GM12872 (cell line): Measurements from ENCODE around the gene ADAMTS10.
A peak's percentile ranks its signal among the peaks of the same experiment; 100 is the strongest.

Experiments used
- CTCF ChIP-seq: IDR thresholded peaks from 3 replicates; pipeline ENCODE4 v1.5.1; 2011; ENCODE audit warnings: low read depth, mild to moderate bottlenecking, low read length, moderate library complexity; ENCODE audit not compliant: insufficient read depth

ADAMTS10 gene

GRCh38 chr19:8616861-8617260, 6.3 kb upstream of the ADAMTS10 start:
- TF ChIP-seq CTCF = no peak

- peak; percentile 71 for TF ChIP-seq CTCF
Observed at GRCh38 chr19:8615813-8616596, 5.5 kb upstream of the ADAMTS10 start.

GRCh38 chr19:8615024-8615423, 4.5 kb upstream of the ADAMTS10 start:
- no peak for TF ChIP-seq CTCF

- TF ChIP-seq CTCF = no peak
Observed at GRCh38 chr19:8614455-8614854, 3.9 kb upstream of the ADAMTS10 start.

- no peak for TF ChIP-seq CTCF
Observed at GRCh38 chr19:8612807-8613171, 2.3 kb upstream of the ADAMTS10 start.

- no peak for TF ChIP-seq CTCF
Observed at GRCh38 chr19:8611877-8612806, 1.6 kb upstream of the ADAMTS10 start.

GRCh38 chr19:8611391-8611876, 919 bp upstream of the ADAMTS10 start:
- TF ChIP-seq CTCF = no peak
